ENCODE data around the gene CD24.

Gene CD24

DNA sequence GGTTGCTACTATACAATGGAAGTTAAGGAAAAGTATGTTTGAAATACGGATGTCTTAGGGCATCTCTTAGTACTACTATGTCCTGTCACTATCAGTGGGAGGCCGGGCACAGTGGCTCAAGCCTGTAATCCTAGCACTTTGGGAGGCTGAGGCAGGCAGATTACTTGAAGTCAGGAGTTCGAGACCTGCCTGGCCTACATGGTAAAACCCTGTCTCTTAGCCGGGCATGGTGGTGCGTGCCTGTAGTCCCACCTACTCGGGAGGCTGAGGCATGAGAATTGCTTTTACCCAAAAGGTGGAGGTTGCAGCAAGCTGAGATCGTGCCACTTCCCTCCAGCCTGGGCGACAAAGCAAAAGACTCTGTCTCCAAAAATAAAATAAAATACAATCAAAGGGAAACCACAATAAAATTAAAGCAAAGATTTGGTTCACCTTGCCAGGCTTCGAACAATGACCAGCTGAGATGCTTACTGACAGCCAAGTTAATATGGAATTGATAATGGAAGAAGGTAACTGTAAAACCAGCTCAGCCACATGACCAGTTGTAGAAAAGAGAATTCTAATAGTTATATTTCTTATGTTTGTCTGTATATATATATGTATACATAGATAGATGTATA lies 6.5 kb downstream of the CD24 start:
- DNase-seq (ENCODE audit: low read depth, low spot score), result no peak

GRCh38 chr6:106966671-106967640 lies 7.6 kb downstream of the CD24 start:
- no peak for DNase-seq (ENCODE audit: low read depth, low spot score)

DNA sequence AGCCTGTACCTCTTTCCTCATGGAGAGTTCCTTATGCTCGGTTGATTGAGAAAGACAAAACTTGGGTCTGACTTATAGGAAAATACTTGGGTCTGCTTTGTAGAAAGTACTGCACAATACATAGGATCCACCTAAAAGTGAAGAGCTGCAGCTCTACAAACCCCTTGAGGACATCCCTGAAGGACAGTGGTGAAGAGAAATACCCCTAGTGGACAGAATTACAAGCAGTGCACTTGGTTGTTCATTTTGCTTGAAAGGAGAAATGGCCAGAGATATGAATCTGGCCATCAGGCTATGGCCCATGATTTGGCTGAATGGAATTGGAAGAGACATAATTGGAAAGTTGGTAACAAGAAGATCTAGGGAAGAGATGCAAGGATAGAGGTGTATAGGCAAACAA lies 8.3 kb downstream of the CD24 start:
- no peak for DNase-seq (ENCODE audit: low read depth, low spot score)

DNA sequence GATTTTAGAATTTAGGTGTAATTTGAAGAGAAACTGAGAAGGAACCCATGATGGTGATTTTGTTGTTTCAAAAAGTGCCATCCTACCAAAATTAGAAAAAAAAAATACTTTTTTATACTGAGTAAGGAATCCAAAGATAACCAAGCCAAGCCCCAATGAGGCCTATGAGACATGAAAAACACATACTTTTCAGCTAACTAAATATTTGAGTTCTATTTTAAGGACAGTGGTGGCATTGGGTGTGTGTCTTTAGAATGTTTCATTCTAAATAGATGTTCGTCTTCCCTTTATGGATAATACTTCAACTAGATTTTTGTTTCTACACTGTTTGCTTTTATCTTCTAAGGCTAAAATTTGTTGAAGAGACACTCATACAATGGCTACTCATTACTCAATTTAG lies 9.6 kb downstream of the CD24 start:
- no peak for DNase-seq (ENCODE audit: low read depth, low spot score)

DNA sequence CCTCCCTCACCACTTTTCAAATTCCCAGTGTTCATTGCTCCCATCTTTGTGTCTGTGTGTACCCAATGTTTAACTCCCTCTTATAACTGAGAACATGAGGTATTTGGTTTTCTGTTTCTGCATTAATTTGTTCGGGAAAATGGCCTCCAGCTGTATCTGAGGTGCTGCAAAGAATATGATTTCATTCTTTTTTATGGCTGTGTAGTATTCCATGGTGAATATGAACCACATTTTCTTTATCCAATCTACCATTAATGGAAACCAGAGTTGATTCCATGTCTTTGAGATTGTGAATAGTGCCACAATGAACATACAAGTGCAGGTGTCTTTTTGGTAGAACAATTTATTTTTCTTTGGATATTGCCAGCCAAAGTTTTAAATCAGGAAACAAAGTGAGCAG lies 10.4 kb downstream of the CD24 start:
- no peak for DNase-seq (ENCODE audit: low read depth, low spot score)

DNA sequence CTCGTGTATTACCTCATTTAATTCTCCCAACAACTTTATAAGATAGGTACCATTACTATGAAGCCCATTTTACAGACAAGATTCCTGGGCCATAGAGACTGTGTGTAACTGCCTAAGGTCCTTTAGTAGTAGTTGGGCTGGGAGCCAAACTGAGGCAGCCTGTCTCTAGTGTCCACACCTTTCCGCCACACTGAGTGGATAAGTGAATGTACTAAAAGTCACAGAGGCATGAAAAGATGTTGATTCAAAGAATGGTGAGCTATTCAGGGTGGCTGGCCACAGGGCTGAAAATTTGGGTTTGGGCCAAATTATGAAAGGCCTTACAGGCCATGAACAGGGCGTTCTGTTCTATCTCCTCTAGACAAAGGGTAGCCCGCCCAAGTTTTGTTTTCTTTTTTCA lies 11.0 kb downstream of the CD24 start:
- no peak for DNase-seq (ENCODE audit: low read depth, low spot score)

- DNase-seq (ENCODE audit: low read depth, low spot score), result no peak
These were observed 12.7 kb downstream of the CD24 start for GRCh38 chr6:106961801-106962200.

GRCh38 chr6:106961136-106961535 lies 13.4 kb downstream of the CD24 start:
- DNase-seq (ENCODE audit: low read depth, low spot score), result no peak

- DNase-seq (ENCODE audit: low read depth, low spot score), result no peak
These were observed 14.5 kb downstream of the CD24 start for GRCh38 chr6:106959985-106960384.

- no peak for DNase-seq (ENCODE audit: low read depth, low spot score)
These were observed 34.7 kb downstream of the CD24 start for GRCh38 chr6:106939848-106940247.

- DNase-seq (ENCODE audit: low read depth, low spot score), result no peak
These were observed 35.3 kb downstream of the CD24 start for GRCh38 chr6:106939208-106939607.

DNA sequence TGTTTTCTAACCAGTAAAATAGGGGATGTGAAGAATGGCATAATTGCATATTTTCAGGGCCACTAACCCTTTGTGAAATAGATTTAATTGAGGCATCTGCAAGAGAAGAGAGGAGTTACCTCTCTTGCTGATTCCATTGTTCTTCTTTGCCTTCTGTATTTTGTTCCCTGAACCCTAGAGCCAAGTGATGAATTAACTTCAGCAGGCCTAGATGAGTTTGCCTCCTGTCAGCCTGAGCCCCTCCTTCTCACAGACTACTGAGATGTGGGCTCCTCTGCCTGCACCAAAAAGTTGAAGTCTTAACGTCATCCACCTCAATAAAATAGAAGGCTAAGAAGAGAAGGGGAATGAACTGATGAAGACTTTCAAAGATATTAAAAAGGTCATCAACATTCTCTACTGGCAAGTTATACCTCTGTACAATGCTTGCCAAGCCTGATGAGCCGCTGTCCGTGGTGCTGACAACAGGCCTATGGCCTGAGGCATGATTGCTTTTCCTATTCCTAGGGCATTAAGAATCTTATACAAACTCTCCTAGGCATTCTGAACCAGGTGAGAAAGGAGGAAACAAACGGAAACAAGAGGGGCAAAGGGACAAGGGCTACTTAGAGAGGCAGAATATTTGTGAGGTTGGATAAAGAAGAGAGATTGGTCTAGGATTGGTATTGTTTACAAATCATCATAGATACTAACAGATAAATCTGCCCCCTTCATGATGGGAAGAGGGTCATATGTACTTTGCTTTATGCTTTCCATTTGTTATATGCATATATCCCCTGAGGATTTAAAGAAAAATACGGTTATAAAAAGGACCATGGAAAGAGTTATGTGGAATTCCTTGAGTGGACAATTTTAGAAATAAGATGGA lies 46.8 kb downstream of the CD24 start:
- no peak for DNase-seq (ENCODE audit: low read depth, low spot score)

GRCh38 chr6:106925948-106926347 lies 48.6 kb downstream of the CD24 start:
- no peak for DNase-seq (ENCODE audit: low read depth, low spot score)

GRCh38 chr6:106924694-106925523 lies 49.6 kb downstream of the CD24 start:
- DNase-seq (ENCODE audit: low read depth, low spot score), result no peak

- DNase-seq (ENCODE audit: low read depth, low spot score), result no peak
These were observed 51.9 kb downstream of the CD24 start for GRCh38 chr6:106922626-106923025.
